GM18505 (cell line): ENCODE measurements around the gene RNF135.
"Not testable (repeated sequence)": the region's sequence is repeated elsewhere in the genome, so short reads cannot be mapped to it uniquely, and the experiment has no call there.

Experiments
- ATAC-seq: cut with Tn5 transposase; IDR thresholded peaks from one replicate; pipeline ENCODE4 v1.9.1; 2021; ENCODE audit not compliant: unreplicated experiment
- POLR2A ChIP-seq: IDR thresholded peaks from 4 replicates; pipeline ENCODE4 v1.6.1; 2011; ENCODE audit warnings: borderline replicate concordance; ENCODE audit not compliant: insufficient read depth, insufficient read length; ENCODE audit errors: extremely low read depth

Gene RNF135

DNA sequence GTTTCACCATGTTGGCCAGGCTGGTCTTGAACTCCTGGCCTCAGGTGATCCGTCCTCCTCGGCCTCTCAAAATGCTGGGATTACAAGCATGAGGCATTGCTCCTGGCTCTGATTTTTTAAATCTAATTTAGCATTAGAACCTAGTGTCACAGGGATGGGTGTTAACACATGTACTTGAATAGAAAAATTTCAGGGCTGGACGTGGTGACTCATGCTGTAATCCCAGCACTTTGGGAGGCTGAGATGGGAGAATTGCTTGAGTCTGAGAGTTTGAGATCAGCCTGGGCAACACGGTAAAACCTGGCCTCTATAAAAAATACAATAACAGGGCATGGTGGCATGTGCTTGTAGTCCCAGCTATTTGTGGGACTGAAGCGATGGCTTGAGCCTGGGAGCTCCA is 6.0 kb upstream of the RNF135 start:
- TF ChIP-seq POLR2A = no peak
- ATAC-seq = no peak

GRCh38 chr17:30965686-30966085 is 5.2 kb upstream of the RNF135 start:
- ATAC-seq = no peak

GRCh38 chr17:30967911-30968310 is 2.9 kb upstream of the RNF135 start:
- not testable (repeated sequence) for ATAC-seq

More at GRCh38 chr17:30965686-30966085, 5.2 kb upstream of the RNF135 start:
- TF ChIP-seq POLR2A = no peak

- ATAC-seq = peak; percentile 1
- no peak for TF ChIP-seq POLR2A
Measured at GRCh38 chr17:30969989-30970830, 629 bp upstream of the RNF135 start.

DNA sequence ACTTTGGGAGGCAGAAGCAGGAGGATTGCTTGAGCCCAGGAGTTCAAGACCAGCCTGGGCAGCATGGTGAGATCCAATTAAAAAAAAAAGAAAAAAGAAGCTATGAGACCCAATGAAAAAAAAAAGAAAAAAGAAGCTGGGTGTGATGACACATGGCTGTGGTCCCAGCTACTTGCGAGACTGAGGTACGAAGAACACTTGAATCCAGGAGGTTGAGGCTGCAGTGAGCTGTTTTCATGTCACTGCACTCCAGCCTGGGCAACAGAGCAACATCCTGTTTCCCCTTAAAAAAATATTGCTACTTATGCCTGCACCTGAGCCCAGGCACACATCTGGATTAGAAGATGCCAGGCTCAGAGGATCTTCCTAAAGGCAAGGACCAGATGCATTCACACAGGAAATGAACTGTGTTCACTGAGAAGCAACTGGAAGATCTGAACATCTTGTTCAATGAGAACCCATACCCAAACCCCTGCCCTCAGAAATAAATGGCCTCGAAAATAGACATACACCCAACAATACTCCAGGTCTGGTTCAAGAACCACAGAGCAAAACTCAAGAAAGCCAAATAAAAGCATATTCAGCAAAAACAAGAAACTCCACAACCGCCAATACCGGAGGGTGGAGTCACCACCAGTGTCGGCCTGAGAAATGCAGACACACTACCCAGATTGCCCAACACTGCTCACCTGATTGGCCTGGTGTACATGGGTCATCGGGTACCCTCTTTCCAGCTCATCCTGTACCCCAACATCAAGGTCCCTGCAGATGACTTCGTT is 4.4 kb downstream of the RNF135 start:
- no peak for ATAC-seq
- TF ChIP-seq POLR2A = no peak

- not testable (repeated sequence) for ATAC-seq
Measured at GRCh38 chr17:30979919-30980318, 9.1 kb downstream of the RNF135 start.

- no peak for TF ChIP-seq POLR2A
- ATAC-seq = no peak
Measured at GRCh38 chr17:30981531-30982519, 11.0 kb downstream of the RNF135 start.

- no peak for TF ChIP-seq POLR2A
- ATAC-seq = no peak
Measured at GRCh38 chr17:30982855-30983254, 12.0 kb downstream of the RNF135 start.

GRCh38 chr17:30990458-30990857 is 19.6 kb downstream of the RNF135 start:
- no peak for TF ChIP-seq POLR2A
- no peak for ATAC-seq

DNA sequence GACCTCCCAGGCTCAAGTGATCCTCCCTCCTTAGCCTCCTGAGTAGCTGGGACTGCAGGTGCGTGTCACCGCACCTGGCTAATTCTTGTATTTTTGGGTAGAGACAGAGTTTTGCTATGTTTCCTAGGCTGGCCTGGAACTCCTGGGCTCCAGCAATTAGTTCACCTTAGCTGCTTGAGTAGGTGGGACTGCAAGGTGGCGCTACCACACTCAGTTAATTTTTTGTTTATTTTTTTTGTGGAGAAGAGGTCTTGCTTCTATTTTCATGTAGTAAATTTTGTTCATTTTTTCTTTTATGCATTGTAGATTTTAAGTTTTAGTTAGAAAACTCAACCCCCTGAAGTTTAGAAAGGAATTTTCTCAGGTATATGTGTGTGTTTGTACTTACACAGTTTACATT is 21.7 kb downstream of the RNF135 start:
- no peak for ATAC-seq
- no peak for TF ChIP-seq POLR2A

- TF ChIP-seq POLR2A = no peak
- no peak for ATAC-seq
Measured at GRCh38 chr17:30995347-30995746, 24.5 kb downstream of the RNF135 start.

DNA sequence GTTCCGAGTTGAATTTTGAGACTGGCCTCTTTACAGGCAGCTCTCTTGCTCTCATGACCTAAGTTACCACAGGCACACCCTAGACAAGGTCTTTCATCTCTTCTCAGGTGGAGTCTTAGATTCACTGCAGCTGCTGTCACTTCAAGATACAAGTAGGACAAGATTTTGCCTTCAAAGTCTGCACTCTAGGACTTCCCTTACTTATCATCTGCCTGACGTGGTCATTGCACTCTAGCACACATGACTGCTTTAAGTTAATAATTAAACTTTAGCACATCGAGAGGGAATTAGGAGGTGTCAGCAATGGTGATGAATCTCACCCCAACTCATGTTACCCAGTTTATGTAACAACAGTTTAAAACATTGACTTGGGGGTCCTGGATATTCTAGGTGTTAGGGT is 25.6 kb downstream of the RNF135 start:
- no peak for ATAC-seq
- TF ChIP-seq POLR2A = no peak

- TF ChIP-seq POLR2A = no peak
- ATAC-seq = no peak
Measured at GRCh38 chr17:30997270-30997669, 26.4 kb downstream of the RNF135 start.

- no peak for TF ChIP-seq POLR2A
- no peak for ATAC-seq
Measured at GRCh38 chr17:30997842-30998241, 27.0 kb downstream of the RNF135 start.

DNA sequence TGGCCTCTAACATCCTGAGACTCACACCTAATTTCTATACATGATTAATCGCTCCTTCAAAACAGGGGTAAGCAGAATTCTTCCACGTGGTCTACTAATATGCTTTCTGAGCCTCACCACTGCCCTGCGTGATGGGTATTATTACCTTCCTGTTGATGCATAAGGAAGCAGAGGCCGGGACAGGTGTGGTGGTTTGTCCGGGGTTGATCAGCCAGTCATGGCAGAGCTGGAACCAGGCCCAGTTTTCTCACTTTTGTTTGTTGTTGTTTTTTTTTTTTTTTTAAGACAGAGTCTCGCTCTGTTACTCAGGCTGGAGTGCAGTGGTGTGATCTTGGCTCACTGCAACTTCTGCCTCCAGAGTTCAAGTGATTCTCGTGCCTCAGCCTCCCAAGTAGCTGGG is 31.2 kb downstream of the RNF135 start:
- no peak for ATAC-seq
- no peak for TF ChIP-seq POLR2A
